GM12891 (cell line): ENCODE measurements around the gene ZNF516.

ENCODE experiments used
- DNase-seq: peaks from one replicate; pipeline ENCODE4 v3.0.0; 2011; ENCODE audit warnings: low spot score; ENCODE audit not compliant: insufficient read length
- FAIRE-seq: peaks from 2 replicates; lab custom pipeline; 2011; peaks lifted over from hg19 to GRCh38; lab: Jason Lieb, UNC
- PAX5 ChIP-seq: IDR thresholded peaks from 2 replicates; pipeline ENCODE4 v1.6.1; 2011; ENCODE audit warnings: low read length, moderate library complexity, mild to moderate bottlenecking; ENCODE audit not compliant: insufficient read depth, severe bottlenecking
- POLR2A ChIP-seq: IDR thresholded peaks from 2 replicates; pipeline ENCODE4 v1.6.1; 2011; ENCODE audit warnings: low read depth, low read length, control low read depth
- POLR2AphosphoS5 ChIP-seq: IDR thresholded peaks from 2 replicates; pipeline ENCODE4 v1.6.1; 2011; ENCODE audit warnings: low read depth, low read length, control low read depth
- POU2F2 ChIP-seq: IDR thresholded peaks from 2 replicates; pipeline ENCODE4 v1.6.1; 2011; ENCODE audit warnings: low read depth, mild to moderate bottlenecking, control low read depth, low read length, moderate library complexity
- SPI1 ChIP-seq: IDR thresholded peaks from 2 replicates; pipeline ENCODE4 v1.6.1; 2011; ENCODE audit warnings: low read depth, low read length, control low read depth
- TAF1 ChIP-seq: IDR thresholded peaks from 2 replicates; pipeline ENCODE4 v1.6.1; 2011; ENCODE audit warnings: low read depth, low read length, control low read depth

The ZNF516 gene

DNA sequence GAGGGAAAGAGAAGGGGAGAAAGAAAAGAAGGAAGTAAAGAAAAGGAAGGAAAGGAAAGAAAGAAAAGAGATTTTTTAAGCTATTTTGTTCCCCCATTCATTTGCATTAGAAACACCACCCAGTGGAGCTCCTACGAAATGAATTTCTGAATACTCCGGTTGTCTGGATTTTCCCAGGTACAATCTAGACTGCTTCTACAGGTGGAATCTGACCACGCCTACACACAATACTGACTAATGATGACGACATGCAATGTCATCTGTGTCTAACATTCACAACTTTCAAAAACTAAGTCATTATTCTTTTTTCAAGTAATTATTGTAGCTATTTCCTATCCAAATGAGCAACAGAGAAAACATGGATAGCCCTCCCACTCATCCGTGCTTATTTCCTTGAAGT, 121.7 kb downstream of the ZNF516 start:
- DNase-seq (no peak), FAIRE-seq (peak; percentile 5)
- TF ChIP-seq POU2F2 (no peak), POLR2A (no peak), POLR2AphosphoS5 (no peak), TAF1 (no peak), SPI1 (no peak), PAX5 (no peak)

DNA sequence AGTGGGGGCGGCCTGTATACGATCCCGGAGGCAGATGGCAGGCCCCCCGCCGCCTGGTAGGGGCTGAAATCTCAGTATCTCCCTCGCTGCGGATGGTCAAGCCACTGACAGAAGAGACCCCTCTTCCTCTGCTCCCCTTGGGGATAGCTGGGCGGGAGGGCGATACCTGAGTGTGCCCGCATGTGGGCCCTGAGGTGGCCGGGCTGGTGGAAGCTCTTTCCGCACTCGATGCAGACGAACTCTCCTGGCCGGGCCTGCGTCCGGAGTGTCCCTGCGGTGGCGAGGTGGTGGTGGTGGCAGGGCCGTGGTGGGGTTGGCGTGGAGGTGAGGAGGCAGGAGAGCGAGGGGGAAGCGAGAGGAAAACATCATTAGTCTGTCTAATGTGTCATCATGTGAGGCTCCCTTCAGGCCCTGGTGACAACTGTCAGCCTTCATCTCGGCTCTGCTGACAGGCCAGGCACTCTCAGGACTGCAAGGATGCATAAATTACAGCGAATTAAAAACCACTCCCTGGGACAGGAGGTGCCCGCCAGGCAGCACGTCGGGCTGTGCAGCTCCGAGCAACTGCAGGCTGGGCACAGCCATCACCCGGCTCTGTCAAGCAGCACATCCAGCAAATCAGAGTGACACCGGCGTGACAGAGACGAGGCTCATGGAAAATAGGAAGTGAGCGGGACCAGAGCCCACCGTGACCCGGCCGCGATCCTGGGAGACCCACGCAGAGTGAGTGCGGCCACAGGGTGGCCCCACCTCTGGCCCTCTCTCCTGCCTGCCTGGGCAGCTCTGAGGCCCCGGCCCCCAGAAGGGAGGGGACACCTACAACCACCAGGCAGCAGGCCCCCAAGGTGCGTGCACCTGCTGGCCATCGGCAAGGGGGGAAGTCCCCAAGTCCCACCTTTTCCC, 123.5 kb downstream of the ZNF516 start:
- FAIRE-seq (no peak), DNase-seq (no peak)
- no peak for TF ChIP-seq POU2F2
- no peak for TF ChIP-seq SPI1
- no peak for TF ChIP-seq PAX5
- no peak for TF ChIP-seq POLR2AphosphoS5
- no peak for TF ChIP-seq POLR2A
- no peak for TF ChIP-seq TAF1

DNA sequence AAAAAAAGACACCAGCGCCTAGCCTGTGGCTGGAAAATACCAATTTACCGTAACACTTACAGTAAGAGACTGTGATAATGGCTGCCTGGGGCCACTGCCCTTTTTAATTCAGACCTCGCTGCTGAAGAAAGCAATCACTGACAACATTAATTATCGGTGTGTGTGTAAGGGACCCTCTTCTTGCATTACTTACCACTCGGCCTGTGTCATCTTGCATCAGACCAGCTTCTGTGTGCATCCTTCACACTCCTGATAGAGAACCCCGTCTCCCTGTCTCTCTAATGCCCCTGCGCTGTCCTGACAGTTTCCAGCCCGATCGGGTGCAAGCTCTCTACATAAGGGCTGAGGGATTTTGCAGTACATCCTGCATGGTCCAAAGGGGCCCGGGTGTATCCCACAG, 124.4 kb downstream of the ZNF516 start:
- no peak for FAIRE-seq
- DNase-seq: no peak
- TF ChIP-seq POU2F2 (no peak), TAF1 (no peak), SPI1 (no peak), POLR2A (no peak), PAX5 (no peak), POLR2AphosphoS5 (no peak)

DNA sequence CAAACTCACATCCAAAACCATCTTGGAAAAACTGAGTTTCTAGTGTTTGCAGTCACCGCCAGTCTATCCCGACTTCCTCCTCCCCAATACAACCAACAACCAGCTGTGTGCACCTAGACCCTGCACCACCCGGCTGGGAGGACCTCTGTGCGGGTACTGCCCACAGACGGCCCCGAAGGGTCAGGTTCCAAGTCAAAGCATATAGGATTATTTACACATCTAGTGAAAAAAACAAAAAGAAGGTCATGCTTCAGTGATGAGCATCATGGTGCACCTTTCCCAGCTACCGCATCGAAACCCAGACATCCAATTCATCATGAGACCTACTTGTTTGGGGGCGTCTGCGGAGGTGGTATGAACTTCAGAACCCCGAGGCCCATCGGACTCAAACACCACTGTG, 124.8 kb downstream of the ZNF516 start:
- TF ChIP-seq POLR2AphosphoS5 (no peak), TAF1 (no peak), POLR2A (no peak)
- DNase-seq: no peak

DNA sequence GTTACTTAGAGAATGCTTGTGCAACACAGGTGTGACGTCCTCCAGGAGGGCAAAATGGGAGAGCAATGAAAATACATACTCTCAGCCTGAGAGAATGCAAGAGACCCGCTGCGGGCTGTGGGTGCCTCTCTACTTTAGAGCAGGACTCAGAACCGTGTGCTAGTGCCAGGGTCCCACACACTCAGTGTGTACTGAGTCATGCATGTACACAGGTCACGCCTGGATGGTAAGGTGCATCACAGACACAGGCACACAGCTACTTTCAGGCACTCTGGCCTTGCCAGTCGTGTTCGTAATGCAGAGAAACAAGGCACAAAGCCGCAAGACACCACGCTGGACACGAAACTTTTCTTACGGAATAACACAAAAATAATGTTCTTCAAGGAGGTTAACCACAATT, 125.3 kb downstream of the ZNF516 start:
- no peak for TF ChIP-seq SPI1
- no peak for TF ChIP-seq POLR2A
- TF ChIP-seq TAF1: no peak
- FAIRE-seq: peak; percentile 33
- no peak for DNase-seq

More for the DNA sequence above, 124.8 kb downstream of the ZNF516 start:
- FAIRE-seq: no peak

DNA sequence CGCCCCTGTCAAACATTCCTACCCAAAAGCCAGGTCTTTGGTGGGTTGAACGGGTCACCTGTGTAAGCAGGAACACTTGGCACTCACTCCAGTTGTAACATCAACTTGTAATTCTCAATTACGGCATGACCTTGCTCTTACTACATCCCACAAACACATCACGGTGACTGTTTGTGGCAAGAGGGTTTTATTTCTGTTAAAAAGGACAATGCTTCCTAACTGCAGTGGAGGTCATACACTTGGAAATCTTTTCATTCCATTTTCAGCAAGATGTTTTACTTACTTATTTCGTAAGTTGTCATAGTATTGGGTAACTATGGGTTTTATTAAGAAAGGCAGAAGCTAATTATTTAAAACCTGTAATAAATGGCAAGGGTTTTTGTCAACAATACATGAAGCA, 126.1 kb downstream of the ZNF516 start:
- no peak for FAIRE-seq
- DNase-seq: no peak
- TF ChIP-seq POU2F2 (no peak), POLR2AphosphoS5 (no peak), SPI1 (no peak), TAF1 (no peak), POLR2A (no peak), PAX5 (no peak)

DNA sequence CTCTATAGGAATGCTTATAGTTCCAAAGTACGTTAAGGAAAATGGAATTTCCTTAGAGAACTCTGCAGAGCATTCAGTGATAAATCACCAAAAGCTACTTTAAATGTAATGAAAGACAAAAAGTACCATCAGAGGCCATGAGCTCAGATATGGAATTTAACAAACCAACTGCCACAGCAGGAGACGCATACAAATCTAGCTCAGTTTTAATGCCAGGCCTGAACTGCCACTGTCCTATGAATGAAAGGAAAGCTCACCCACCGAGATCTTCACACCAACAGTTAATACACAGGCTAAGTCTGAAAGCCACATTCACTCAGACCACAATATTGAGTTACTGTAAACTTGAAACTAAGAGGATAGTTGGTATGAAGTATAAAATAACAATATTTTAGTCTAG, 126.8 kb downstream of the ZNF516 start:
- DNase-seq: no peak
- TF ChIP-seq TAF1: no peak
- no peak for TF ChIP-seq SPI1
- TF ChIP-seq POLR2AphosphoS5: no peak
- TF ChIP-seq PAX5: no peak
- no peak for FAIRE-seq

DNA sequence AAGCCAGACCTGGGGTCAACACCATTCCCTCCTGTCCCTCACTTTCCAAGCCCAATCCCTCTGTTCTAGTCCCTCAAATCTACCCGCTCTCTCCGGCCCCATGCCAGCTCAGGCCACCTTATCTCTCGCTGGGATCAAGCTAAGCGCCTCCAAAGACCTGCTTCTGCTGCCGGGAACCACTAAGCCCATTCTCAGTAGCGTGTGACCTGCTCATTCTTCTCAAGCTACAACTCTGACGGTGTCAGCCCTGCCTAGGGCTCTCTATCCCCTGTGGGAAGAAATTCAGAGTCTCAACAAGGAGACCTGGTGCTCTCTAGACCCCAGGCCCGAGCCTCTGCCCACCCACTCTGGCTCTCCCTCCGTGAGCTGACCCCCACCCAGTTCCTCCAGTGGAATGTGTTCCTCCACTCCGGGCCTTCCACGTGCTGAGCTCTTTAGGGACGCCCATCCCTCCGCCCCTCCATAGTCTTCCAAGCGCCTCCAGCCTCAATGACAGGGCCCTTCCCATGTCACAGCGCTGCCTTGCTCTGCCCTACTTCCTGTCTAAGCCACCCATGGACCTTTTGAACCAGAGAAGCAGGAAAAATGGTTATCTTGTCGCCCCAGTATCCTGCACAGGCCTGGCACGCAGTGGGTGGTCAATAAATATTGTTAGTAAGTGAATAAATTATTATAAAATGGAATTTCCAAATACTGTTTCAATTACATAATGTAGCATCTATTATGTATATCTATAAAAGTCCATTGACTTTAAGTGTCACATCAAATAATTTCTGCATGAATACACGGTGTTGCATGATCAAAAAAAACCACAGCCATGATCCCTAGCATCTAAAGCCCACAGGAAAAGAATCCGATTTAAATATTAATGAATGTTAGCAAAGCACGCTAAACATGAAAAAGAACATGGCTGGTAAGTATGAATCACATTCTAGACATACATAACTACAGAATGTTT, 127.6 kb downstream of the ZNF516 start:
- no peak for TF ChIP-seq POU2F2
- TF ChIP-seq POLR2A: no peak
- no peak for TF ChIP-seq POLR2AphosphoS5
- FAIRE-seq: no peak

DNA sequence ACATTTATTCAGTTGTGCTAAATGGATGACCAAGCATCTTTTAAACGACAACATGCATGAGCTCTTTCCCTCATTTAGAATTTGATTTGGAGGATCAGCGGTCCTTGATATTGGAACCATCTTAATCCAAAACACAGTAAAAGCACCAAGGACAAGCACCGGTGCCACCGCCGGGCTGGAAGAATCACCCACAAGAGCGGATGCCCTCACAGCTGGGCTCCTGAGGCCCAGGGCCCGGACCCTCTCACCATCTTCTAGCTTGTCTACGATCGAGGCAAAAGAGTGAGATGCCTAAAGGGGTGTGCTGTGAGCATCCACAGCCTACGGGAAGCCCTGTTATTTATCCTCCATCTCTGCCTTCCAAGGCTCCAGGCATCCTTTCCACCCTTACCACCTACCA, 129.5 kb downstream of the ZNF516 start:
- DNase-seq (no peak), FAIRE-seq (peak; percentile 31)
- no peak for TF ChIP-seq POU2F2
- TF ChIP-seq SPI1: no peak
- TF ChIP-seq POLR2A: no peak
- TF ChIP-seq TAF1: no peak
- TF ChIP-seq POLR2AphosphoS5: no peak
- TF ChIP-seq PAX5: no peak

More for the DNA sequence above, 127.6 kb downstream of the ZNF516 start:
- no peak for DNase-seq
